ENCODE results near the gene BAIAP2L1. TPM values are rescaled to one million over a fixed set of nuclear protein-coding genes. Genes with fewer than 3 reads are reported as not detected.

BAIAP2L1 gene
- total RNA-seq, 1 experiment from 2014 or later: 120 TPM

DNA sequence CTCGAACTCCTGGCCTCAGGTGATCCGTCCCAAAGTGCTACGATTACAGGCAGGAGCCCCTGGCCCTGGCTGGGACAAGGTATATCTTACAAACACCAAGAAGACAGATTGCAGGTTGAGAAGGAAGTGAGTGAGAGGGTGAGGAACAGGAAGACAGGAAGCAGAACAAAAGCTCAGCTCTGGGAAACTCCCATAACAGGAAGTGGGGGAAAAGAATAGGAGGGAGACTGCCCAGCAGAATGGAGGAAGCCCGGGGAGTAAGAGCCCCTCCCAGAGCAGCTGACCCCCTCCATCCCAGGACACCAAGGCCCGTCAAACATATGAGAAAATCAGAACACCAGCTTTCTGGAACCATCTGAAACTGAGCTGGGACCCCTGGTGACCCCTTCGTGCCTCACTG, 151.8 kb downstream of the BAIAP2L1 start:
- no peaks in the 10 kb centered on the region; the same call in 1 of the 2 replicates for H3K36me3 ChIP-seq (ENCODE audit: control insufficient read depth, insufficient read depth, low read length)
- H3K4me1 ChIP-seq (ENCODE audit: control insufficient read depth, insufficient read depth, low read length): peaks cover 9% of the 10 kb centered on the region
- H3K27me3 ChIP-seq (ENCODE audit: control insufficient read depth, insufficient read depth, low read length): no peaks in the 10 kb centered on the region
- CTCF ChIA-PET: interaction anchor here (0.7 kb wide), 1 partner anchor 10 kb away, joined by 11 read pairs; no protein-coding TSS in a partner anchor
- POLR2A ChIA-PET: no interaction called here
- ATAC-seq (no peak), DNase-seq (ENCODE audit: low read depth, low spot score) (no peak)
- no peaks in the 10 kb centered on the region for H3K9me3 ChIP-seq (ENCODE audit: control insufficient read depth, insufficient read depth, low read depth, low read length)
- H3K27ac ChIP-seq (ENCODE audit: low read length): no peak overlapping the region
- no peak overlapping the region for H3K4me3 ChIP-seq (ENCODE audit: low read depth in 2 of 2, low read length in 2 of 2)
- in situ Hi-C loops (cut with HindIII; ENCODE audit: low pct_unique_long_range_greater_than_20kb, low sequenced_read_pairs) (no loop called here), intact Hi-C loops (cut with micrococcal nuclease; ENCODE audit: unreplicated experiment) (no loop called here)
- TF ChIP-seq TCF7L2 (IDR thresholded peaks at IDR 0.05; ENCODE audit: low read depth, low read length) (no peak), POLR2AphosphoS5 (IDR thresholded peaks at IDR 0.05; ENCODE audit: low read depth, low read length) (no peak), SIN3A (IDR thresholded peaks at IDR 0.05; ENCODE audit: borderline replicate concordance, insufficient read depth, low read depth, low read length) (no peak)
- TF ChIP-seq, protein P1, sequence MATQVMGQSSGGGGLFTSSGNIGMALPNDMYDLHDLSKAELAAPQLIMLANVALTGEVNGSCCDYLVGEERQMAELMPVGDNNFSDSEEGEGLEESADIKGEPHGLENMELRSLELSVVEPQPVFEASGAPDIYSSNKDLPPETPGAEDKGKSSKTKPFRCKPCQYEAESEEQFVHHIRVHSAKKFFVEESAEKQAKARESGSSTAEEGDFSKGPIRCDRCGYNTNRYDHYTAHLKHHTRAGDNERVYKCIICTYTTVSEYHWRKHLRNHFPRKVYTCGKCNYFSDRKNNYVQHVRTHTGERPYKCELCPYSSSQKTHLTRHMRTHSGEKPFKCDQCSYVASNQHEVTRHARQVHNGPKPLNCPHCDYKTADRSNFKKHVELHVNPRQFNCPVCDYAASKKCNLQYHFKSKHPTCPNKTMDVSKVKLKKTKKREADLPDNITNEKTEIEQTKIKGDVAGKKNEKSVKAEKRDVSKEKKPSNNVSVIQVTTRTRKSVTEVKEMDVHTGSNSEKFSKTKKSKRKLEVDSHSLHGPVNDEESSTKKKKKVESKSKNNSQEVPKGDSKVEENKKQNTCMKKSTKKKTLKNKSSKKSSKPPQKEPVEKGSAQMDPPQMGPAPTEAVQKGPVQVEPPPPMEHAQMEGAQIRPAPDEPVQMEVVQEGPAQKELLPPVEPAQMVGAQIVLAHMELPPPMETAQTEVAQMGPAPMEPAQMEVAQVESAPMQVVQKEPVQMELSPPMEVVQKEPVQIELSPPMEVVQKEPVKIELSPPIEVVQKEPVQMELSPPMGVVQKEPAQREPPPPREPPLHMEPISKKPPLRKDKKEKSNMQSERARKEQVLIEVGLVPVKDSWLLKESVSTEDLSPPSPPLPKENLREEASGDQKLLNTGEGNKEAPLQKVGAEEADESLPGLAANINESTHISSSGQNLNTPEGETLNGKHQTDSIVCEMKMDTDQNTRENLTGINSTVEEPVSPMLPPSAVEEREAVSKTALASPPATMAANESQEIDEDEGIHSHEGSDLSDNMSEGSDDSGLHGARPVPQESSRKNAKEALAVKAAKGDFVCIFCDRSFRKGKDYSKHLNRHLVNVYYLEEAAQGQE (IDR thresholded peaks at IDR 0.05; ENCODE audit: insufficient read depth in 1 of 2, low read depth in 2 of 2, low read length in 1 of 2): no peak
- TF ChIP-seq, protein P2, sequence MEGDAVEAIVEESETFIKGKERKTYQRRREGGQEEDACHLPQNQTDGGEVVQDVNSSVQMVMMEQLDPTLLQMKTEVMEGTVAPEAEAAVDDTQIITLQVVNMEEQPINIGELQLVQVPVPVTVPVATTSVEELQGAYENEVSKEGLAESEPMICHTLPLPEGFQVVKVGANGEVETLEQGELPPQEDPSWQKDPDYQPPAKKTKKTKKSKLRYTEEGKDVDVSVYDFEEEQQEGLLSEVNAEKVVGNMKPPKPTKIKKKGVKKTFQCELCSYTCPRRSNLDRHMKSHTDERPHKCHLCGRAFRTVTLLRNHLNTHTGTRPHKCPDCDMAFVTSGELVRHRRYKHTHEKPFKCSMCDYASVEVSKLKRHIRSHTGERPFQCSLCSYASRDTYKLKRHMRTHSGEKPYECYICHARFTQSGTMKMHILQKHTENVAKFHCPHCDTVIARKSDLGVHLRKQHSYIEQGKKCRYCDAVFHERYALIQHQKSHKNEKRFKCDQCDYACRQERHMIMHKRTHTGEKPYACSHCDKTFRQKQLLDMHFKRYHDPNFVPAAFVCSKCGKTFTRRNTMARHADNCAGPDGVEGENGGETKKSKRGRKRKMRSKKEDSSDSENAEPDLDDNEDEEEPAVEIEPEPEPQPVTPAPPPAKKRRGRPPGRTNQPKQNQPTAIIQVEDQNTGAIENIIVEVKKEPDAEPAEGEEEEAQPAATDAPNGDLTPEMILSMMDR (IDR thresholded peaks at IDR 0.05): no peak
- BruUV-seq (replicated peaks): no TSS peak

DNA sequence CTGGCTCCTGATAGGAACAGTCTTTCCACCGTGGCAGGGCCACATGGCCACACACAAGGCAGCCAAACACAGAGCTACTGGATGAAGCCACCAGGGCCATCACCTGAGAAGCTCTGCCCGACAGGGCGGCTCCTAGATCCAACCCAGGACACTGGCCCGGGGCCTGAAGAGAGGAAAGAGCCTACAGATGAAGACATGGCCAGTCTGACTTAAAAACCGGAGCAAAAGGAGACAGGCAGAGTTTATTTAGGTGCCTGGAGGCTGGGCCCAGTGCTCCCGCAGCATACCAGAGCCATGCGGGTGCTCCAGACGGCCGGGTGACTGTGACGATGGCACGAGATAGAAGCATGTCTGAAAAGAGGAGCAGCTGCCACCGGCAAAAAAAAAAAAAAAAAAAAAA, 152.7 kb downstream of the BAIAP2L1 start:
- CTCF ChIA-PET: no interaction called here
- Histone ChIP-seq H3K27me3 (ENCODE audit: control insufficient read depth, insufficient read depth, low read length) (no peaks in the 10 kb centered on the region), H3K27ac (ENCODE audit: low read length) (no peak overlapping the region), H3K4me3 (ENCODE audit: low read depth in 2 of 2, low read length in 2 of 2) (no peak overlapping the region), H3K9me3 (ENCODE audit: control insufficient read depth, insufficient read depth, low read depth, low read length) (no peaks in the 10 kb centered on the region), H3K4me1 (ENCODE audit: control insufficient read depth, insufficient read depth, low read length) (peaks cover 9% of the 10 kb centered on the region), H3K36me3 (ENCODE audit: control insufficient read depth, insufficient read depth, low read length) (no peaks in the 10 kb centered on the region; the same call in 1 of the 2 replicates)
- BruUV-seq (replicated peaks): no TSS peak
- in situ Hi-C loops (cut with HindIII; ENCODE audit: low pct_unique_long_range_greater_than_20kb, low sequenced_read_pairs): no loop called here
- DNase-seq (ENCODE audit: low read depth, low spot score) (no peak), ATAC-seq (no peak)
- TF ChIP-seq SIN3A (IDR thresholded peaks at IDR 0.05; ENCODE audit: borderline replicate concordance, insufficient read depth, low read depth, low read length) (no peak), POLR2AphosphoS5 (IDR thresholded peaks at IDR 0.05; ENCODE audit: low read depth, low read length) (no peak), TCF7L2 (IDR thresholded peaks at IDR 0.05; ENCODE audit: low read depth, low read length) (no peak)
- TF ChIP-seq, protein P2 (IDR thresholded peaks at IDR 0.05): no peak
- TF ChIP-seq, protein P1 (IDR thresholded peaks at IDR 0.05; ENCODE audit: insufficient read depth in 1 of 2, low read depth in 2 of 2, low read length in 1 of 2): no peak
- intact Hi-C loops (cut with micrococcal nuclease; ENCODE audit: unreplicated experiment): no loop called here
- POLR2A ChIA-PET: no interaction called here

Data from Panc1 (cell line).